Right renal cortex interstitium (tissue), 3 donors: ENCODE measurements around the gene PTPRD. TPM values are rescaled to one million over a fixed set of nuclear protein-coding genes. Genes with fewer than 3 reads are reported as not detected.

Experiments
- DNase-seq, 3 donors: peaks; one replicate each; pipeline ENCODE4 v3.0.0-alpha.2; 2013; ENCODE audit warnings: low read depth in 3 of 3, low spot score in 2 of 3
- polyA plus RNA-seq, 3 donors: library from polyadenylated mRNA; unstranded; fragments of 120-200 nt; gene quantifications; one replicate each; pipeline ENCODE4 v1.2.1, GENCODE V29; 2013; ENCODE audit not compliant: insufficient read length in 3 of 3

The PTPRD gene
- polyA plus RNA-seq, 3 donors, result 92.4 to 109 (median 101) TPM

DNA sequence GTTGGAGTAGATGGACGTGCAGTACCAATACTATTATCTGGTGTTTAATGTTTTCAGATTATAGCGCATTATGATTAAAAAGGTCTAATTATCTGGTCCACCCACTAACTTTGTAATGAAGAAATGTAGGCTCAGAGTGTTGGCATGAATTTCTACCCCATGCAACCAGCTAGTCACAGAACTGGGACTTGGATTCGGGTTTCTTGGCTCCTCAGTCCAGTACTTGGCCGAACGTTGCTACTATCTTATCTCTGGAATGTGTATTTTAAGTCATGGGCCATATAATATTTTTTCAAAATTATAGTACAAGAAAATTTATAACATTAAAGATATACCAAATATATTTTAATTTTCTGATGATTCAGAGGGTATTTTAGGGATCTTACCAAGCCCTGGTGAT, 2155.7 kb downstream of the PTPRD start:
- no peak for DNase-seq

DNA sequence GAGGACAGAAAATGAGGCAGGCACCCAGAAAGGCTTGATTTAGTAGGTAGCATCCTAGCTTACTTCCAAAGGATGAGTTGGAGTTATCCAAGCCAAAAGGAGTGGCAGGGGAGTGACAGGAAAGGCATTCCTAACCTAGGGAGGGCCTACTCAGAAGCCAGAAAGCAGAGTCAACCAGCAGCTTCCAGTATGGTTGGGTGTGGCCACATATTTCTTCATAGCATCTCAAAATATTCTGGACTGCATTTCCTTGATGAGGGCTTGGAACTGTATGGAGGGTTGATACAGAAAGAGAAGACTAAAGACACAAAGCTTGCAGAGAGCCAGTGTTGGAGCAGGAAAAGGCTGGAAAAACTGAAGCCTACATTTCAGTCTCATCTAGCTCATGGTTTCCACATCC, 2156.5 kb downstream of the PTPRD start:
- DNase-seq, result no peak

DNA sequence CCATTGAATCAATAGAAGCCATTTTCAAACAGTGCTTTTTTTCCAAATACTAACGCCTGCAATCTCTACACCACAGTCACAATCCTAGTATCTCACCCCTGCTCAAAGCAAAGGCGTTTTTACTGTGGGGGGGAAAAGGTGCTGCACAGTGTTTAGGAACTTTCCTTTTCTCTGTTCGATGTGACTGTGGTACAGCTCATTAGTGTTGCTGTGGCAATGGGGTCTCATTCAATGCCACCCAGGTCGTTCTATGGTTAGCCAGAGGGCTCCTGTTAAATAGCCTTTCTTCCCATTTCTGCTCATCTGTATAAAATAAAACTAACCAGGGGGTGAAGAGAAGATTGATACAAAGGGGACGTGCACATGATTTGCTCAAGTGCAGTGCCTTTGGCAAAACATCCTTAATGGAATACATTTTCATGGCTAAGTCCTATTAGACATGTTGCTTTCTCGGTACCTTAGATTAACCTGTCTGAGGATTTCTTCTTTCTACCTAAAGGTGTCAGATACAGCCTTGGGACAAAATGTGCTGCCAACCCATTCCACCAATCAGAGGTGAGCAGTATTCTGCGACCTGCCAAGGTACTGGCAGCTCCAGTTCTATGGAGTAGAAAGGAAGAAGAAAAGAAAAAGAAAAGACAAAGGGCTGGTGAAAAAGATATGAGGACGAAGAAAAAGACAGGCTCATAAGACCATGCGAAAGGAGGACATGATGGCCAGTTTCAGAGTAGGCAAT, 2161.8 kb downstream of the PTPRD start:
- no peak for DNase-seq

DNA sequence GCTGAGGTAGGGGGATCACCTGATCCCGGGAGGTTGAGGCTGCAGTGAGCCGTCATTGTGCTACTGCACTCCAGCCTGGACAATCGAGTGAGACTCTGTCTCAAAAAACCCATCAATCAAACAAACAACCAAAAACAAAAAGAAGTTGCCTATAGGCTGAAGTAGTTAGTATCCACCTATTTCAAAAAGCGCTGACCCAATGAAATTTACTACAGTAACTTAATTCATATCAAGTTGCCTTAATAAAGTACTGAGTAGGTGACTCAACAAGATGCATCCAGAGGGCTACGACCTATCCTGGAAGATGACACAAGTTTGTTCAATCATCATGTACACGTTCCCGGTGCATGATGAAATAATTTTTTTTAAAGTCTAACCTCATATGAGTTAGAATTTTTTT, 2164.6 kb downstream of the PTPRD start:
- DNase-seq, result no peak

DNA sequence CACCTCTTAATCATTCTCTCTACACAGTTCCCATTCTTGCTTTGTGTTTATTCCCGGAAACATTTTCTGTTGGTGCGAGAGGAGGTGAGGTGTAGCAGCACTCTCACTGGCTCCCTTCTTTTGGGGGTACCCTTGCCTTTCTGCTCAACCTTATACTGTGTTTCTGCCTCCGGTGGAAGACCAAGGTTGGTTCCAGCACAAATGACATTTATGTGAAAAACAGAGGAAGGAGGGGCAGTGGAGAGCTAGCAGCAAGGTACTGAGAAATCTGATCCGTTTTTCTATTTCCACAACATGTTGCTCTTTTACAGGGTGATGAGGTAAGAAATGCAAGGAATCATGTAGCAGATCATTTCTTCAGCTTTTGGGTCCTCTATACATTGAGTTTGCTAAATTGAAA, 2165.2 kb downstream of the PTPRD start:
- DNase-seq, result peak in 1 of 3 donors; percentile 8

DNA sequence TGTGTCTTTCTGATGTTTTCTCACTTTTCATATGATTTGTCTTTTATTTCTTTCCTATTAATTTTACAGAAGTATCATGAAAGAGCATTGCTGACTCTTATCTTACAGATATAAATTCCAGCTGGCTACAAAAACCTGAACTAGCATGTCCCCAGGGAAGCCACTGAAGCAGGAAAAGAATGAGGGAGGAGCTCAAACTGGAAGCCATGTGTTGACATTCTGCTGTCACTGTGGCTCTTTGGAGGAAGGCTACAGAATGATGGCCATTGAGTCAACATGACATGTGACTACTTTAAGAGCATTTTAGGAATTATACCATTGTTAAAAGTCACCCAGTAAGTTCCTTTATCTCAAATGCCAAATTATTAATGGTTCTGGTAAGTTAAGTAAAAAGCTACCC, 2174.9 kb downstream of the PTPRD start:
- DNase-seq, result no peak

DNA sequence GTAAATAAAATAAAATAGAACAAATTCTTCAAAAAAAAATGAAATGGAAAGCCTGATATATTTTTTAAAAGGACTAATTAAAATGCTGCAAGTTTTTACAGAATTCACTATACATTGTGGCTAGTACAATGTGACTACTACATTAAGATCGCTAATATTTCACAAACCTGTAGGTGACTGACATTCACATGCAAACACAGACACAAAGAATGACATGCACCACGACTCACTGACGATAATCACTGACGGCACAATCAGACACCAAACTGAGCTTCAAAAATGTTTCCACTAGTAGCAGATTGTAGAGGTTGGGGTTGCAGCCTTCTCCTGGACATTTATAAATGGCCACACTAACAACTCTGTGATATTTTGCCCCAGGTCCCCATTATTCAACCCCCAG, 2175.5 kb downstream of the PTPRD start:
- no peak for DNase-seq

DNA sequence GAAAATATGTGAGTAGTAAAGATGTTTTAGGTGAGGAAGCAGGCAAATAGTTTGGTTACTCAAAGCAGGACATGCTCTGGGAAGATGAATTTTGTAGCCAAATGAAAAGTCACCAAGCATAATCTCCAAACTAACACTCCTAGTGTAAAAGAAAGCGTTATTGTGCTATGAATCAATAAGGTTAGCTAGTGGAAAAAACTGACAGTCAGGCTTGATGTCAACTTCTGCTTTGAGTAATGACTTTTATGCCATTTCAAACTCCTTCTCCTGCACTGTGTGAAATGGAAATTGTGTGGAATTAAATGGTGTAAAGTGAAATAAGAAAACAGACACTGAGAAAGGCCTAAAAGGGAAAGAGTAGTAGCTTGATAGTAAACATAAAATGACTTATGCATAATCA, 2176.0 kb downstream of the PTPRD start:
- no peak for DNase-seq

DNA sequence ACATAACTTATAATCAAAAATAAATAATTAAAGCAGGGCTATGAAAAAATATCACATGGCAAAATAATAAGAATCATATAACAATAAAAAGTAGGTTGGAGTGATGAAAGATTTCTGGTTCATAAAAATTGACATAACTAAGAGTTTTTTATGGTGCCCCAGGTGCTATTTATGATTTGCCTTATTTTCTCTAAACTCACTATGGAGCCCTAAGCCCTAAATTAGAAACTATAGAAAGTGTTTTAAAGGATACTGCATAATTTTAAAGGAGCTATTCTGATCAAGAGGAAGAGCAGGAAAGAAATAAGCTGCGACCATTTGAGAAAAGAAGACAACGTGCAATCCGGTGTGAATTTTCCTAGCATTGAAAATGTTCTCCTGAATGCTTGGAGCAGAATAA, 2178.2 kb downstream of the PTPRD start:
- DNase-seq, result no peak

DNA sequence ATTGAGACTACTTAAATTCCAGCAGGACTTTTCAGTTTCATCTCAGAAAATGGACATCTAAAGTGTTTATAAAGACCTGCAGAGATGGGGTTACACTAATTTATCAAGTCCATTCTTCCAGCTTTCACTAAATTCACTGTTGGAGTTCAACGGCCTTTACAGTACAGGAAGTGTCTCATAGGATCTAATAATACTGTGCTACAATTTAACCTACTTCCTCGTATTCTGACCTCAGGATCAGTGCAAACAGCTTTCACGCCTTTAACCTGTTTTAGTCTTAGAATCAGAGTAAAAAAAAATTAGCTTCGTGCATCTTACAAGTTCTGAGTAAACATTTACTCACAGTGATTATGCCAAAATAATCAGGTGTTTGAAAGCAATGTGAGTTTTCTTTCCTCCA, 2180.6 kb downstream of the PTPRD start:
- DNase-seq, result no peak

DNA sequence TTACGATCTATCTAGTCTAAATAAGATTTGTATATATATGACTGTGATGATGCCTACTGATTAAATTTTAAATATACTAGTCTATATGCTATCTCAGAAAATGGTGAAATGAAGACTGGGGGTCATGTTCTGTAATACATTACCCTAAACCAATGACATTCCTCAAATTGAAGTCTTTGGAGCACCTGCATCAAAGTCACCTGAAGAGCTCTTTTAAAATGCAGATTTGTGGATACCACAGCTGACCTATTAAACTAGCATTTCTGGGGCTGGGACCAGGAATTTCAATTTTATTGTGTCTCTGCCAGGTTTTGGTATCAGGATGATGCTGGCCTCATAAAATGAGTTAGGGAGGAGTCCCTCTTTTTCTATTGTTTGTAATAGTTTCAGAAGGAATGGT, 2181.3 kb downstream of the PTPRD start:
- DNase-seq, result no peak

DNA sequence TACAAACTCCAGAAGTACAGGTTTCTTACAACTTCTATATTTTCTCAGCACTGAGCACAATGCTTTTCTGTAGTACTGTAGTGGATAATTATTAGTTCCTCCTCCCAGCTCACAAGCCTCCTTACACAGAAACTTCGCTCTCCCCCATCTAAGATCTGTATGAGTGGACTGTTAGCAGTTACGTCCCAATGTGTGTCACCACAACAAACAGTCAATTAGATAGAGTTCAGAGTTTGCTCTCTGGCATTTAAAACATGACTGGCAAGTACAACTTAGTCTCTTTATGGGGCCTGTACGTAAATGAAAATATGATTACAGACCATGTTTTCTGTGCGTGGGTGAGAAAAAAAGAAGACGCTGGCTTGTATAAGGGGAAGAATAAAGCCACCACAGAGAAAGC, 2181.9 kb downstream of the PTPRD start:
- DNase-seq, result no peak

DNA sequence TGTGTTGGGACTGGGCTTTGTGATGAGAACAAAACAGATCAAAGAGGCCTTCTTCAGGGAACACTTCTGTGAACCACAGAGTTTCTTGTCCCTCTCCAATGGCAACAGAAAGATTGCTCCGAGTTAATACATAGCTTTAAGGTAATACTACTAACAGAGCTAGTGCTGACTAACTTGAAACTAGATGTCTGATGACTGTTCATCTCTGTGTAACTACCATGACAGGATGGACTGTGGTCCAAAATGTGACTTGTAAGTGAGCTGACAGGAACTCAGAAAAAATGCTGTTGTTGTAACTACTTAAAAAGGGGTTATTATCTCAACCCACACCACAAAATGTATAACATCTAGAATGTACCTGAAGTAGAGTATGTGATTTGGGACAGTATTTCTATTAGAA, 2183.0 kb downstream of the PTPRD start:
- no peak for DNase-seq

DNA sequence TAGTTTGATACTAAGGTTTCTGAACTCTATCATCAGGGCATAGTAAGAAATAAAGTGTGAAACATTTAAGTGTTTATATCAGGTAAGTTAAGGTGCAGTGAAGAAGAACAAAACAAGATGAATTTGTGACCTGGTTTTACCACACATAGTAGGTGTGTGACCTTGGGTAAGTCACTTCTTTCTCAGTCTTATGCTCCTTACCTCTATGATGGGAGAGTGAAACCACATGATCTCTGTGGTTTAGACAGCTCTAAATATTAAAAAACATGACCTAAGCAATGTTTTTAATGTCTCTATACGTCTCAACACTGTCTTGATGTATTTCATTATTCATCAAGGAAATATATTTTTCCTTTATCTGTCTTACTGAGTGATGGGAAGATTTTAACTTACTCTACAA, 2183.6 kb downstream of the PTPRD start:
- DNase-seq, result no peak

DNA sequence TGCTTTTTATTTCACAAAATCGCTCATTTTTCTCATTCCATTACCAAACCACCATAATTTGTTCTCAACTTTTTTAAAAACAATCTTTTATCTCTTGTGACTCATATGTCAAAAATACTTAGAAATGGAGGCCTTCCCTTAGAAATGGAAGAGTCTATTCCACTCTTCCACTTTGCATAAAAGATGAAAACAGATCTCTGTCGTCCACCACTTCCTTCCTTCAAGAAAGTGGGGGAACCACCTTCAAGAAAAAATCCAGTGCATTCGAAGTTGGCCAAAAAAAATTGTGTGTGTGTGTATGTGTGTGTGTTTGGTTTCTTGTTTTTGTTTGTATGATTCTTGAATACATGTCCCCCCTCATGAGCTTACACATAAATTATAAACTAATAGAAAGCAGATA, 2184.4 kb downstream of the PTPRD start:
- DNase-seq, result no peak

DNA sequence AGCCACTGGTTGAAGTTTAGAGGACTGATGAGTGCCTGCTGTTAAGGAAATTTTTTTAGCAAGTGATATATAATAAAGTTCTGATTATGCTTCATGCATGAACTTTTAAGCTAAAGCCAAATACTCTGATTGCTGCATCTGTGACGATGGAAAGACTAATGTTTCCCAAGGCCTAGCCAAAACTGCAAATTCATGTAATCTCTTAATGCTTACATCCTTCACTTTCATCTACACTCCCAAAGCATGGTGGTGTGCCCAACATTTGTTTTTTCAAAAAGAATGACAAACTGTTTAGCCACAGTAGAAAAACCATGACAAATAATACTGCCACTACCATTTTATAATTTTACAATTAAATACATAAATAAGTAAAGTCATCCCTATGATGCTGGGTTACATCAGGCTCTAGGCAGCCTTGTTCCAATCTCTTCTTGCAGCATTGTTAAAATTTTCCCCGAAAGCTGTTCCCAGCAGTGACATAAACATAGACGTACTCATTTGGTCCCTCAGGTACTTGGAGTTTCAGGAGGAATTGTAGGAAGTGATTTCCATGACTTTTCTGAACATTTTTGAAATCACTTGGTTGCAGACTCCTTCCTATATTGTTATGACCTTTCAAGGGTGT, 2187.9 kb downstream of the PTPRD start:
- no peak for DNase-seq

DNA sequence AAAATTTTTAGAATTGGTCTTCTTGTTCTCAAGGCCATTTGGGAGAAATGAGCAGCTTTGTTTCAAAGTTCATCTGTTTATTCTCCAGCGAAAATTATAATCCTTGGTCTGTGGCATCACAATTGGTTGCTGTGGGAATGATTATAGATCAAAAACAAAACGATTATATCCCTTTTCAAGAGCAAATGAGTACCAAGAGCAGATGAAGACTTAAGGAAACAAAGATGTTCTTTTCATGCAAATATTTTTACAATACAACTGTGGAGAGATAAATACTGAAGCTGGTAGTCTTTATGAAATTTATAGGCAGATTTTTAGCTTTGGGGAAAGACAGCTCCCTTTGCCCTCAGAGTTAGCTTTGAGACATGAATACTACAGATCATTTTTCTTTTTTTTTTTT, 2192.4 kb downstream of the PTPRD start:
- DNase-seq, result no peak

DNA sequence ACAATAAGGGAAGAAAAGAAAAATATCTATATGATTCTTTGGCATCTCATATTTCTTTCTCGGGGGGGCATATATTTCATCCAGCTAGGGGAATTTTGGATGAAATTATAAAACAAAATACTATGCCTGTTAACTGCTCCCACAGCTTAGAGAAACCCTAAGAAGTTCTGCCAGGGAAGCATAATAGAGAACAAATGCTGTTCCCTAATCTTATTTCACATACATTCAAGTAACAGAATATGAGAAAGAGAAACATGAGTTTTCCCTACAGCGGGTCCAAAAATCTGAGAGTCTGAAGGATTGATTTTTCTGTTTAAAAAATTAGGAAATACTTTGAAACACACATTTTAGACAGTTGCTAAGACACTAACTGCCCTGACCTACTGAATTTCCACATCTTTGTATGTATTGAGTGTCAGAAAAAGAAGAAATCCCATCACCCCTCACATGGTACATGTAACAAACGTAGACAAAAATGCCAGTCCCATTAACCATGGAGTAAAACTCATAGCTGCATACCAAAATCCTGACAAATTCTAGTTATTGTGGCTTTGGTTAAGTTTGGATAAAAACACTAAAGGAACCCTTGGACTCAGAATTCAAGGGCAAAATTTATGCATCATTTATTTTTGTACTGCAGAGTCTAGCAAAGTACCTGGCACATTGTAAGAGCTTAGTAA, 2193.1 kb downstream of the PTPRD start:
- DNase-seq, result no peak

DNA sequence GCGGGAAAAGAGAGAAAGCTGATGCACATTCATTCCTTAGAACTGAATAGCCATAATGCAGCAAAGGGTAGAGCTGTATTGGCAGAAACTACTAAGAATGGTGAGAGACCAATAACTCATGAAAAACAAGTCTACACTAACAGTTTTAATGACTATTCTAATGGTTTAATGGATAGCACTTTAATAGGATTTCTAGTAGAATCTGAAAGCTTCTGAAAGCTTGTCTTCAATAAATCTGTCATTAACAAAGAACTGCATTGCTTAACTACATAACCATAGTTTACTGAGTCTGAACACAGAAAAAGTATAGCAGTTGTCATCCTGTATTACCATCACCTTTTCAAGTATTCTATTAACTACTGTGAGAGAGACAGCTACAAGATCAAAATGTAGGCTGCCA, 2195.5 kb downstream of the PTPRD start:
- DNase-seq, result no peak

DNA sequence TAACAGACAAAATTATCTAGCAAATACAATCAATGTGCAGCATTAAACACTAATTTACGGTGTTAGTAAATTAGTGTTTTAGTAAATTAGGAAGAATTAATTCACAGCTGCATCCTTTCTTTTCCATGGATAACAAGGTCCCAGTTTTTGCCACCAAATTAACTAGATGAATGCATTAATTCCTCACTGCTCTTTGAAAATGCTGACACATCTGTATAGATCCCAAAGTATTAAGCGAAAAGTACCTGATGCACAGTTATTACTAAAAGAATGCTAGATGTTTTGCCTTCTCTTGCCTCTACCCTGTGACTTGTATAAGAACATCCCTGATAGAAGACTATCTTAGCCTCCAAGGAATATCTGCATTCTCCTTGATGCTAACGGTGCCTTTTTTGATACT, 2200.5 kb downstream of the PTPRD start:
- no peak for DNase-seq

DNA sequence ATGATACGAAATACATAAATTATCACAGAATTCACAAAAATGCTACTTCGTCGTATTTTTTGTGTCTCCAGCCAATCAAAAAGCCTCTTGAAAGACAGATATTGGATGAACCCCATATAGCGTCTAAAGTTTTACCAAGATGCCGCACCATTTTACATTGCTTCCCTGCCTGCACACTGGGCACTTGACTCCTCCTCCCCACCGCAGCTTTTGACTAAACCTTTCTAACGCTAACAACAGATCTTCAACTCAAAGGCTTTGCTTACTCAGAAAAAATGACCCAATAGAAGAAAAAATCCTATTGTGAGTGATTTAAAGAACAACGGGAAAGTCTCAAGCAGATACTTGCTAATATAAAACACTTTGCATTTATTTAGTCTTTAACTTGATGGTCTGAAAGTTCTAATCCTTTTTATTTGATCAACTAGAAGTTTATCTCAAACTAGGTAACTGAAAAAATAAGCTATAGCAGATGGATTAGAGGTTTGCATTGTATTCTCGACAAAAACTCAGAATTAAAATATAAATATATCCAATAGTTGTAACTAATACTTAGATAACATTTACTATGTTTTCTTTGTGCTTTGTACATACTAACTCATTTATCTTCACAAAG, 2204.1 kb downstream of the PTPRD start:
- no peak for DNase-seq
